GM21723 (cell line): Measurements from ENCODE around the gene ENG.

ENCODE experiments used
- ATAC-seq: cut with Tn5 transposase; IDR thresholded peaks from one replicate; pipeline ENCODE4 v1.9.1; 2021; ENCODE audit warnings: mild to moderate bottlenecking, moderate library complexity; ENCODE audit not compliant: unreplicated experiment

ENG gene

DNA sequence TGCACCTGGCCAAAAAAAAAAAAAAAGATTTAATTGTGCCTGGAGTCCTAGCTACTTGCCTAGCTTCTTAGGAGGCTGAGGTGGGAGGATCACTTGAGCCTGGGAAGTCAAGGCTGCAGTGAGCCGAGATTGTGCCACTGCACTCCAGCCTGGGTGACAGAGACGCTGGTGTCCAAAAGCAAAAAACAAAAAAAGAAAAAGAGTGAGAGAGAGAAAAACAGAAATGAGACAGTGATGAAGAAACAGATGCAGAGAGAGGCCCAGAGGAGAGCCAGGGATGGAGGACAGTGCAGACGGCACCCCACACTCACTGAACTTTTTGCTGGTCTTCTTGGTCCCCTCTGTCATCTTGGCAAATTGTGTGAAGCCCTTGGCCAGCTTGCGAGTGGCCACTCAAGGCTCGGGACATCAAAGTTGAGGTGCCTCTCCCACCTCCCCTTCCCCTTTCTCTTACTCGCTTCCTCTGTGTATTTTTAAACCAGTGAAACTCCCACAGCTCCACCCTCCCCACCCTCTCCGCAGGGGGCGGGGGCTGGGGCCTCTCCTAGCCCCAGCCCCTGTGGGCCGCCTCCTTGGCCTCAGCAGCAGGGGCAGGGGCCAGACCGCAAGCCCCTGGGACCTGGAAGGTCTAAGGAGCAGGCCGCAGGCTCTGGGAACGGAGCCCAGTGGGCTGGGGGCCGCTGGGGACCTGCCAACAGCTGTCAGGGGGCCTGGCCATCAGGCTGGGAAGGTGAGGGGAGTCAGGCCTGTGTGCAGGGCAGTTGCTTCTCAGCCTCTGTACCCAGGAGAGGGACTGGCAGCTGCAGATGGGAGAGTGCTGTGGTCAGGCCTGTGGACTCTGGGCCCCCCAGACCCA lies 76.0 kb downstream of the ENG start, which contains the start of gene SH2D3C:
Gene SH2D3C (minus strand): TSS at position 387 of the 856 bp plus-strand sequence. CDS start 39 bp downstream, at position 348.
- peak; percentile 42 for ATAC-seq

DNA sequence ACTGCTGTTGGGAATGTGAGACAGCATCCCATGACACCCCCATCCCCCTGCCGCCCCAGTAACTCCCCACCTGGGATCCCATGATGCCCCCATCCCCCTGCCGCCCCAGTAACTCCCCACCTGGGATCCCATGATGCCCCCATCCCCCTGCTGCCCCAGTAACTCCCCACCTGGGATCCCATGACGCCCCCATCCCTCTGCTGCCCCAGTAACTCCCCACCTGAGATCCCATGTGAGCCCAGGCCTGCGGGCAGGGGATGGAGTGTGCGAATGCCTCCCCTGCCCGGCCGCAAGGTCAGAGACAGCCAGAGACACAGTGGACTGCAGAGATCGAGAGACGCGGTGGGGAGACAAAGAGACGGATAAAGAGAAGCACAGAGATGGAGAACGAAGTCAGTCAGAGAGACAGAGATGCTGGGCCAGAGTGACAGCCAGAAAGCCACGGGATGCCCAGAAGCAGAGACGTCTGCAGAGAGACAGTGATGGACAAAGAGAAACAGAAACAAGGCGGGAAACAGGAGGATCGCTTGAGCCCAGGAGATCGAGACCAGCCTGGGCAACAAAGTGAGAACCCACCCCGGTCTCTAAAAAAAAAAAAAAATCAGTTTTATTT lies 77.0 kb downstream of the ENG start:
- no peak for ATAC-seq

DNA sequence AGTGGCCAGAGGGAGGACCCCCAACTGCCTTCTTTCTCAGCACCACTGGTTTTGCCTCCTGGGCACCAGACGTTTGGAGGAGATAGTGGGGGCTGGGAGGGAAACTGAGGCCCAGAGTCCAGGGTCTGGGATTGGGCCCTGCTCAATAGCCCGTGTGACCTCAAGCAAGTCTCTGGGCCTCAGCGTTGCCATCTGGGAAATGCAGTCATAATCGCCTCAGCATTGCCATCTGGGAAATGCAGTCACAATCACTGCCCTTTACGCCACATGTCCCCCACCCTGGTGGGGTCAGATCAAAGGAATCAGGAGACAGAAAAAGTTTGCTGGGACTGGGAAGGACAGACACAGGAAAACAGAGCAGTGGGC lies 77.6 kb downstream of the ENG start:
- ATAC-seq: no peak

DNA sequence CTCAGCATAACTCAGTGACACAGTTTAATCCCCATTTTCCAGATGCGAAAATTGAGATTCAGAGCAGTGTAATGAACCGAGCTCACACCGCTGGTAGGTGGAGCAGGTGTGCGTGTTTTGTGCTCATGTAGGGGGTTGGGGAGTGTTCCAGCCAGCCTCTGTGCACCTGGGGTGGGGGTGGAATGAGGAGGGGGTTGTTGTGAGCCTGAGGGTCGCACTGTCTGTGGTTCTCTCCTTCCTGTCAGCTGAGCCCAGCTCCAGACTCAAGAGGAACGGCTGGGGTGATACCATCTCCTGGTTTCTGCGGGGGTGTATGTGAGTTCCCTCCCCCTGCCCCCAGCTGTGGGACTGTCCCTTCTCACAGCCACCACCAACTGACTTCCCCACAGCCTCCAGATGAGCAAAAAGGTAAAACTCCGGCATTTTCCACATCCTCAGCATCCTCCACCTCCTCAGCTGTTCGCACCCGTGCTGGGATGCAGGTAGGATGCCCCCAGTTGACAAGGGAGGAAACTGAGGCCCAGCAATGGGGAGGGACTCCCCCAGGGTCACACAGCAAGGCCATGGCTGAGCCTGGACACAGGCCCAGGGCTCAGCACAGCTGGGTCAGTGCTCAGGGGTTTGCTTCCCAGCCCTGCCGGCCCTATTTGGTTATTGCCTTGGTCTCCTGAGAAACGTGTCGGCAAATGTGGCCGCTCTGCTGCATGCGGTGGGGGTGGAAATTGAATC lies 78.1 kb downstream of the ENG start:
- ATAC-seq: no peak

DNA sequence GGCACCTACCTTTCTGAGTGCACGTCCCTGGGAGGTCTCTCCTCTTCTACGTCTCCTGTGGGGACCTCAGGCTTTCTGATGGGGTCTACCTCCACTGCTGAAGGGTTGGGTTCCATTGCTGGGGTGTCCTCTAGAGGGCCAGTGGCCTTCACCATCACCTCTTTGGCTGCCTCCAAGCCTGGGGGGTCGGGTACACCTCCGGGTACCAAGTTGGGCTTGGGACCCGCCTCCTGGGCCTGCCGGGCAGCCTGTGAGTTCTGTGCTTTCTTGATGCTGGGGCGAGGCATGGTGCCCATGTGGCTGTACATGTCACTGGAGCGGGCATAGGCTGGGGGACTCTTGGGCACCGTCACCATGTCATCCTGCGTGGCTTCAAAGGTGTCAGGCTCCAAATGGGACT lies 80.5 kb downstream of the ENG start:
- no peak for ATAC-seq

DNA sequence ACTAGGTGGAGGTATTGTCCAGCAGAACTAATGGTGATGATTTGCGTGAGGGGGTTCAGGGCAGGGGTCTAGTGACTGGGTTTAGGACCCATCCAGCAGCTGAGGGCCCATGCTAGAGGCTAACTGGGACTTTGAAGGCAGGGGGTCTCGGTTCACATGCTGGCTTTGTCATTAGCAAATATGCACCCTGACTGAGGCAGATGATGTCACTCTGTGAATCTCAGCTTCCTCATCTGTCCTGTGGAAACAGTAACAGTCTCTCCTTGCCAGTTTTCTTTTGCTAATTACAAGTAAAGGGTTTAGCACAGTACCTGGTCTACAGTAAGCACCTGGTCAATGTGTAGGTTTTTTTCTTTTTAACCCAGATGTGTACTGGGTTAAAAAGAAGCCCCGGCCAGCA lies 81.2 kb downstream of the ENG start:
- no peak for ATAC-seq

DNA sequence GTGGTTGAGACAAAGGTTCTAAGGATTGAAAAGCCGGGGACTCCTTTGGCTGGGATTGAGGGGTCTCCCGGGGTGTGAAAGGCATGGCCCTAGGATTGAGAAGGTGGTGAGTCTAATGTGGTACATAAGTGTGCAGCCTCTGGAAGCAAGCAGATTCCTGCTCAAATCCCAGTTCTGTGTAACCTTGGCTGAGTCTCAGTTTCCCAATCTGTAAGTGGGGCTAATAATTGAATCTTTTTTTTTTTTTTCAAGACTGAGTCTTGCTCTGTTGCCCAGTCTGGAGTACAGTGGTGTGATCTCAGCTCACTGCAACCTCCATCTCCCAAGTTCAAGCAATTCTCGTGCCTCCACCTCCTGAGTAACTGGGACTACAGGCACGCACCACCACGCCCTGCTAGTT lies 81.9 kb downstream of the ENG start:
- no peak for ATAC-seq

DNA sequence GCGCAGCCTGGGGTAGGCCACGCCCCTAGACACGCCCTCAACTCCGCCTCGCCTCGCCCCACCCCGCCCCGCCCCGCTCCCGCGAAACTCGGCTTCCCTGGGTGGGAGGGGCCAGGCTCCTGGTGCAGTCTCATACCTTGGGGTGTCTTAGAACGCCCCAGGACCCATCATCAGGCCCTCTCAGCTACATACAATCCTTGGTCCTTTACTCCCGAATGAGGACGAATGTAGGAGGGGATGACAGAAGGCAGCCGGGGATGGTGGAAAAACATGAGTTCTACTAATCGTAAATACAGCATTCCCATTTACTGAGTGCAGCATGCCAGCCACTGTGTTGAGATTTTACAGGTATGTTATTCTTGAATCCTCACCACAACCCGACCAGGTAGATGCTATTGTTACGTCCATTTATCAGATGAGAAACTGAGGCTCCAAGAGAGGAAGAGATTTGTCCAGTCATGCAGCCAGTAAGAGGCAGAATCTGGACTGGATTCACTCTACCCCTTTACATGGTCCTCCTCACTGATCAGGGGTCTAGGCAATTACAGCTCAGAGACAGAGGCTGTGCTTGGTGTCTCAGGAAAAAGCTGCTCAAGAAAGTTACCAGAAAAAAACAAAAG lies 82.8 kb downstream of the ENG start:
- ATAC-seq: no peak

DNA sequence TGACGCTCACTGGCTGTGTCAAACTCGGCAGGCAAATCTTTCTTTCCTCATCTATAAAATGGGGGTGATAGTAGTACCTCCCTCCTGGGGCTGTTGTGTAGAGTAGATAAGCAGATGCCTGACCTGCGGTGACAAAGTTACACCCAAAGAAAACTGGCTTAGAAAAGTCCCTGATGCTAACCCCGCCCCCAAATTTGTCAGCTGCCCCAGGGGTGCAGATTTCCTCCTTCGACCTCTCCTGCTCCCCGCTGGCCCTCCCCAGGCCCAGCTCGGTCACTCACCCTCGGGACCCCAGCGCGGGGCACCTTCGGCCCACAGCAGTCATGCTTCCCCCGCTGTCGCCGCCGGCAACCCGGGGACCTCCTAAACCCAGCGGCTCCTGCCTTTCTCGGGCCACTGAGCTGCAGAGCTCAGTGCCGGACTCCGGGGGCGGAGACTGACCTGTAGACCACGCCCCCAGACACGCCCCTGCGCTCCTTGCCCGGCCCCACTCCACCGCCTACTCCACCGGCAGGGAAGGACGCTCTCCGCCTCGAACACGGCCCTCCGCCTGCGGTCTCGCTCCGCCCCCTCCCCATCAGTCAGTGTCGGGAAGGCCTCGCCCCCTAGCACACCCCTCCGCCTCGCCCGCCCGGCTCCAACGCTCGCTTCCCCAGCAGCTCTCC lies 83.4 kb downstream of the ENG start:
- ATAC-seq: peak; percentile 81

DNA sequence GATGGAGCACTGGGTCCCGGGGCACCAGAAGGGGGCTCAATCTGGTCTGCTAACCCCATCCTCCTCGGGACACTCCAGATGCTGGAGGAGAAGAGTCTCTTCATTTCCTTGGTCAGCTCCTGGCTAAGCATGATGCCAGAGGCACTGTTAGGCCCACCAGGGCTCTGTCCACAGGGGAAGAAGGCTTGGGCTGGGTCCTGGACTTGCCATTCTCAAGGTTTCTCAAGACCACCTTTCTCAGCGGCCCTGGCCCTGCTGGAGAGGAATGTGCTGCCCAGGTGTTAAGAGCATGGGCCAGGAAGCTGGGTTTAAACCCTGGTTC lies 83.9 kb downstream of the ENG start:
- ATAC-seq: no peak

DNA sequence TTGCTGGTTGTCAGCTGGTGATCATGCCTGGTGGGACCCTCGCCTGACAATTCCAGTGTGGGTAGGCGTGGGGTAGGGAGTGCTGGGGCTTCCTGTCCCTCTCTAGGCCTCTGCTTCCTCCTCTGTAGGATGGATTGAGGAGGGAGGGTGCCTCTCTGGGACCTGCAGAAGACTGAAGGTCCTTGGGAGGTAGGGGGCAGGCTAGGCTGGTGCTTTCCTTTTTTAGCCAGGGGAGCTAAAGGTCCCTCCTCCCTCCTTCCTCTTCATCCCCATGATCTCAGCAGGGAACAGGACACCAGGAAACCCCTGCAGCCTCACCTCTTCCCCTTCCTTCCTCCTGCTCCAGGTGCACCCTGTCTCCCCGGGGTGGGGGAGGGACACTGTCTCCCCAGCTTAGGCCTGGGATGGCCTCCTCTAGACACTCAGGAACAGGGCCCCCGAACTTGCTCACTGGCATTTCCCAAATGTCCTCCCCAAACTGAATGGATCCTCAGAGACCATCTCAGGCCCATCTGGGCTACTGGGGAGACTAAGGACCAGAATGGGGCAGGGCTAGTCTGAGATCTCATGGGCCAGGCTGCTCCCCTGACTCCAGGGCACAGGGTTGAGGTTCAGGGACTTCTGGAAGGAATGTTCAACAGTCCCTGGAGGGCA lies 84.4 kb downstream of the ENG start:
- no peak for ATAC-seq

DNA sequence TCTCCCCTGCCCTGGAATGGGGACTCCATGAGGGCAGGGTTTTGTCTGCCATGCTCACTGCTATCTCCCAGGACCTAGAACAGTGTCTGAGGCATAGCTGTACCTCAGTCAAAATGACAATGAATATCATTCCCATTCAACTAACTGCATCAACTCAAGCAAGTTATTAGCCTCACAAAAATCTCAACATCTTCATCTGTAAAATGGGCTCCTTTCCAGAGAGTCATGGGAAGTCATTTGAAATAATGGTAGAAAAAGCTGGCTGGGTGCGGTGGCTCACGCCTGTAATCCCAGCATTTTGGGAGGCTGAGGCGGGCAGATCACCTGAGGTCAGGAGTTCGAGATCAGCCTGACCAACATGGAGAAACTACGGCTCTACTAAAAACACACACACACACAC lies 85.4 kb downstream of the ENG start:
- no peak for ATAC-seq

DNA sequence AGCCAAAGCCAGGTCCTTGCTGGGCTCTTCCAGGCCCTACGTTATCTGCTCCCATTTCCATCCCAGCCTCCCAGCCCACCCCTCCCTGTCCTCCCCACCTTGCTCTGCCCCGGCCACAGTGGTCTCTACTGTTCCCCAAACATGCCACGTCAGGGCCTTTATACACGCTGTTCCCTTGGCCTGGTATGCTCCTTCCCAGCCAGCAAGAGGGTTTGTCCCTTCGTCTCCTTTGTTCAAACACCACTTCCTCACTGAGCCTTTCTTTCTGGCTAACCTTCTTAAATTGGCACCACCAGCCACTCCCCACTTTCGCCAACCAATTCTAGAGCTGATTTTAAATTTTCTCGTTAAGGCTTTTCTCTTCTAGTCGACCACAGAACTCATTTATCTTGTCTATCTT lies 85.8 kb downstream of the ENG start:
- no peak for ATAC-seq

DNA sequence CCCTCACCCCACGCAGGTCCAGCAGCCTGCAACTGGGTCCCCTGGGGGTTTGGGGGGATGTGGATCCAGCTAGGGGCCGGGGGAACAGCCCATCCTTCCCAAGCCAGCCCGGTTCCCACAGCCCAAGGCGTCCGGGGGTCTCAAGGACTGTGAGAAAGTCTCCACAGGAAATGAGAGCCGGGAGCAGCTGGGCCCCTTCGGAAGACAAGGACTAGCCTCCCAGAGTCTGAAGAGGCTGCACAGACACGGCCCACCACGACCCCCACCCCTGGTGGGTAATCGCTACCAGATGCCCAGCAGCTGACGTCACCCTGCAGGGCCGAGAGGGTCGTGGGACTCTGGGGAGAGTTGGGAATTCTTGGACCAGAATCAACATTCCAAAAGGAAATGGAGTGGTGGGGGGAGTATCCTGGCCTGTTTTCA lies 86.5 kb downstream of the ENG start:
- no peak for ATAC-seq

DNA sequence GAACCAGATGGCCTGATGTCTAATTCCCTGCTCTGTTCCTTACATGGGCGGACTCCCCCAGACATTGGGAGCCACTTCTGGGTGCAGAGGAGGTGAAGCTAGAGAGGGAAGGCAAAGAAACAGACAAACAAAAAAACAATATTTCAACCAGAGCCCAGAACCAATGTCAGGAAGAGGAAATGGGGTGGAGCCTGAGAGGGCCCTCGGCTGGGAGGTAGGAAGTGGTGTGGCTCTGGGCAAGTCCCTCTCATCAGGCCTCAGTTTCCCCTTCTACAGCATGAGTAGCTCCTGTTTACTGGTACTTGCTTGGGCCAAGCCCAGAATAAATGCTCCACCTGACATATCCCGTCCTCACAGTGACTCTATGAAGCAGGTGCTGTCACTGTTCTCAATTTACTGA lies 87.0 kb downstream of the ENG start:
- no peak for ATAC-seq

DNA sequence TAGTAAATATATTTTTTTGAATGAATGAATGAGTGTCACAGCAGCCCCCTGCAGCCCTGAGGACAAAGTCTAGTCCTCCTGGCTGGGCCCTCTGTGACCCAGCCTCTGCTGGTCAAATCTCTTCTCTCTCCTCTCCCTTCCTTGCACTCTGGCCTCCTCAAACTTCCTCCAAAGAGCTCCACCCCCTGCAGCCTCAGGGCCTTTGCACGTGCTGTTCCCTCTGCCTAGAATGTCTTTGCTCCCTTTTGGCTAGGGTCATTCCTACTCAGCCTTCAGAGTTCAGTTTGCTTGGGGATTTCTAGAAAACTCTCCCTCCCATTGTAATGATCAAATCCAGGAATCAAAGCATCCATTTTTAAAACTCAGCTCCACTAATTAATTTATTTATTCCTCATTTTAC lies 89.0 kb downstream of the ENG start:
- ATAC-seq: no peak
